HCT116 (cell line): ENCODE data around the gene SEL1L3. TPM values are rescaled to one million over a fixed set of nuclear protein-coding genes. Genes with fewer than 3 reads are reported as not detected.

Source experiments
- ATAC-seq: fragments of 200-7000 bp; cut with Tn5 transposase; 2 replicates; pipeline ENCODE4 v1.9.1; 2020; ENCODE audit warnings: mild to moderate bottlenecking, moderate library complexity
- BruUV-seq: library from RNA; stranded (reverse); fragments of 400-500 nt; replicated peaks from 2 replicates; lab custom pipeline; 2021; lab: Mats Ljungman, UMichigan
- CTCF ChIA-PET: fragments of 300-600 bp; sonication (Branson Sonifier 250); formaldehyde crosslinking; loops from one replicate; lab custom pipeline; 2021; ENCODE audit warnings: antibody characterized with exemption; lab: Charles Lee
- POLR2A ChIA-PET: fragments of 300-600, 350-600 bp; sonication (Branson Sonifier 250); formaldehyde crosslinking; loops from one replicate; lab custom pipeline; 2021; ENCODE audit warnings: antibody characterized with exemption; lab: Charles Lee
- RAD21 ChIA-PET, 2 experiments: fragments of 300-600 bp; sonication (Branson Sonifier 250); formaldehyde crosslinking; loops; one replicate each; lab custom pipeline; 2023; ENCODE audit warnings: low total read pairs in 2 of 2; ENCODE audit not compliant: uncharacterized antibody in 2 of 2, unreplicated experiment in 2 of 2, low non-redundant PET in 1 of 2; lab: Charles Lee
- DNase-seq: peaks from one replicate; pipeline ENCODE4 v3.0.0-alpha.2; 2010; ENCODE audit warnings: low read depth, low spot score
- H2AFZ ChIP-seq: fragments of 200-600 bp; shearing (Covaris generic), sonication (generic); 2 replicates; pipeline ENCODE4 v1.6.1; 2017; ENCODE audit warnings: low read depth, mixed run types, mixed read lengths, antibody characterized with exemption, low read length; ENCODE audit not compliant: poor library complexity, severe bottlenecking
- H3K27ac ChIP-seq: 2 replicates; pipeline ENCODE4 v1.5.1; 2012; ENCODE audit warnings: low read depth, low read length
- H3K27me3 ChIP-seq: fragments of 200-600 bp; sonication (generic); 2 replicates; pipeline ENCODE4 v1.6.1; 2016; ENCODE audit warnings: mixed run types, low read length, mixed read lengths; ENCODE audit not compliant: insufficient read depth
- H3K36me3 ChIP-seq, 2 experiments: fragments of 200-500 bp in 1 of 2; fragments of 200-600 bp in 1 of 2; sonication (Bioruptor generic) in 1 of 2; sonication (generic) in 1 of 2; 2 replicates each; pipeline versions ENCODE4 v1.5.1 to v1.6.1; 2014 to 2016; ENCODE audit warnings: low read length in 2 of 2, inconsistent platforms in 1 of 2, mixed read lengths in 1 of 2, mixed run types in 1 of 2; ENCODE audit not compliant: insufficient read depth in 2 of 2, control insufficient read depth in 1 of 2
- H3K4me1 ChIP-seq, 2 experiments: fragments of 200-600 bp in 1 of 2; sonication (generic) in 1 of 2; 2 replicates each; pipeline versions ENCODE4 v1.5.1 to v1.6.1; 2012 to 2017; ENCODE audit warnings: low read length in 2 of 2, inconsistent platforms in 1 of 2, mild to moderate bottlenecking in 1 of 2, mixed read lengths in 1 of 2, mixed run types in 1 of 2, moderate library complexity in 1 of 2; ENCODE audit not compliant: insufficient read depth in 2 of 2, control insufficient read depth in 1 of 2
- H3K4me2 ChIP-seq: fragments of 200-600 bp; sonication (generic); 2 replicates; pipeline ENCODE4 v1.6.1; 2017; ENCODE audit warnings: mixed run types, low read length, mixed read lengths
- H3K4me3 ChIP-seq, 2 experiments: fragments of 200-600 bp in 1 of 2; sonication (generic) in 1 of 2; replicated peaks in 1 of 2; 2 replicates each; pipeline ENCODE4 v1.5.1; 2011 to 2016; ENCODE audit warnings: low read length in 2 of 2, control low read depth in 1 of 2, low read depth in 1 of 2, mild to moderate bottlenecking in 1 of 2, mixed read lengths in 1 of 2, mixed run types in 1 of 2
- H3K79me2 ChIP-seq: fragments of 200-600 bp; sonication (generic); 2 replicates; pipeline ENCODE4 v1.6.1; 2017; ENCODE audit warnings: mild to moderate bottlenecking, mixed run types, low read length, moderate library complexity, mixed read lengths; ENCODE audit not compliant: insufficient read depth
- H3K9ac ChIP-seq: fragments of 200-600 bp; sonication (generic); 2 replicates; pipeline ENCODE4 v1.6.1; 2016; ENCODE audit warnings: low read length, mixed read lengths
- H3K9me2 ChIP-seq: fragments of 200-600 bp; sonication (generic), shearing (Covaris generic); 2 replicates; pipeline ENCODE4 v1.6.1; 2017; ENCODE audit warnings: mixed run types, mild to moderate bottlenecking, moderate library complexity; ENCODE audit not compliant: insufficient read depth
- H3K9me3 ChIP-seq, 2 experiments: fragments of 200-500 bp in 1 of 2; fragments of 200-600 bp in 1 of 2; sonication (Bioruptor generic) in 1 of 2; sonication (generic) in 1 of 2; 2 replicates each; pipeline ENCODE4 v1.6.1; 2014 to 2017; ENCODE audit warnings: low read length in 2 of 2, mixed read lengths in 2 of 2, inconsistent platforms in 1 of 2, low read depth in 1 of 2, mild to moderate bottlenecking in 1 of 2, mixed run types in 1 of 2, moderate library complexity in 1 of 2; ENCODE audit not compliant: control insufficient read depth in 1 of 2, insufficient read depth in 1 of 2
- H4K20me1 ChIP-seq: fragments of 200-600 bp; sonication (generic), shearing (Covaris generic); 2 replicates; pipeline ENCODE4 v1.6.1; 2017; ENCODE audit warnings: mixed run types, mild to moderate bottlenecking, moderate library complexity; ENCODE audit not compliant: insufficient read depth
- ATF3 ChIP-seq: IDR thresholded peaks from 2 replicates; pipeline ENCODE4 v1.6.1; 2012
- CBX3 ChIP-seq: IDR thresholded peaks from 2 replicates; pipeline ENCODE4 v1.6.1; 2012; ENCODE audit warnings: low read depth
- ELF1 ChIP-seq: IDR thresholded peaks from 2 replicates; pipeline ENCODE4 v1.6.1; 2012; ENCODE audit warnings: low read depth, borderline replicate concordance
- EZH2 ChIP-seq: fragments of 200-600 bp; sonication (generic); IDR thresholded peaks from 2 replicates; pipeline ENCODE4 v1.6.1; 2017; ENCODE audit warnings: antibody characterized with exemption, mixed run types
- FOSL1 ChIP-seq: IDR thresholded peaks from 2 replicates; pipeline ENCODE4 v1.6.1; 2012; ENCODE audit warnings: low read depth
- POLR2AphosphoS5 ChIP-seq: IDR thresholded peaks from 2 replicates; pipeline ENCODE4 v1.6.1; 2011; ENCODE audit warnings: mild to moderate bottlenecking, low read depth, low read length, moderate library complexity
- RAD21 ChIP-seq: IDR thresholded peaks from 2 replicates; pipeline ENCODE4 v1.6.1; 2012; ENCODE audit warnings: low read depth, mild to moderate bottlenecking
- SIN3A ChIP-seq: IDR thresholded peaks from 2 replicates; pipeline ENCODE4 v1.6.1; 2012; ENCODE audit warnings: low read depth
- SP1 ChIP-seq: IDR thresholded peaks from 2 replicates; pipeline ENCODE4 v1.6.1; 2012; ENCODE audit warnings: low read depth
- SRF ChIP-seq: IDR thresholded peaks from 2 replicates; pipeline ENCODE4 v1.6.1; 2012; ENCODE audit warnings: low read depth
- YY1 ChIP-seq: IDR thresholded peaks from 2 replicates; pipeline ENCODE4 v1.6.1; 2011; ENCODE audit warnings: low read length, low read depth, moderate library complexity, mild to moderate bottlenecking; ENCODE audit not compliant: insufficient replicate concordance; ENCODE audit errors: extremely low read depth
- ZFX ChIP-seq: fragments of 450-650 bp; IDR thresholded peaks from 2 replicates; pipeline ENCODE4 v1.6.1; 2017
- ZNF274 ChIP-seq: fragments of 200-500 bp; sonication (Bioruptor generic); IDR thresholded peaks from 2 replicates; pipeline ENCODE4 v1.6.1; 2014; ENCODE audit warnings: mild to moderate bottlenecking, low read depth, low read length, inconsistent platforms
- intact Hi-C: fragments of 100-400 bp; cut with micrococcal nuclease; formaldehyde crosslinking; loops from 2 replicates; pipeline ENCODE4 v1.10.0; 2022
- total RNA-seq: library from RNA; stranded (reverse); gene quantifications from one replicate; pipeline ENCODE4 v1.2.1, GENCODE V29; 2021; ENCODE audit not compliant: unreplicated experiment
- TF ChIP-seq, protein P1 (sequence below): IDR thresholded peaks from 2 replicates; pipeline ENCODE4 v1.6.1; 2011; ENCODE audit warnings: mild to moderate bottlenecking, low read length, moderate library complexity; ENCODE audit not compliant: insufficient replicate concordance; ENCODE audit errors: extremely low read depth
- TF ChIP-seq, protein P2 (sequence below), 3 experiments: fragments of 200-600 bp in 1 of 3; sonication (generic) in 1 of 3; IDR thresholded peaks in 2 of 3; conservative IDR thresholded peaks in 1 of 3; 2 replicates each; pipeline ENCODE4 v1.5.1; 2012 to 2017; ENCODE audit warnings: low read depth in 2 of 3, low read length in 2 of 3, antibody characterized with exemption in 1 of 3, borderline replicate concordance in 1 of 3, control low read depth in 1 of 3, mild to moderate bottlenecking in 1 of 3, mixed read lengths in 1 of 3, mixed run types in 1 of 3, moderate library complexity in 1 of 3; ENCODE audit not compliant: insufficient read depth in 1 of 3

The SEL1L3 gene
- total RNA-seq, 1 experiment from 2014 or later: 45.0 TPM

GRCh38 chr4:25881193-25881592 lies 18.4 kb upstream of the SEL1L3 start:
- no peak for TF ChIP-seq SRF
- TF ChIP-seq ELF1: no peak
- TF ChIP-seq, protein P1, sequence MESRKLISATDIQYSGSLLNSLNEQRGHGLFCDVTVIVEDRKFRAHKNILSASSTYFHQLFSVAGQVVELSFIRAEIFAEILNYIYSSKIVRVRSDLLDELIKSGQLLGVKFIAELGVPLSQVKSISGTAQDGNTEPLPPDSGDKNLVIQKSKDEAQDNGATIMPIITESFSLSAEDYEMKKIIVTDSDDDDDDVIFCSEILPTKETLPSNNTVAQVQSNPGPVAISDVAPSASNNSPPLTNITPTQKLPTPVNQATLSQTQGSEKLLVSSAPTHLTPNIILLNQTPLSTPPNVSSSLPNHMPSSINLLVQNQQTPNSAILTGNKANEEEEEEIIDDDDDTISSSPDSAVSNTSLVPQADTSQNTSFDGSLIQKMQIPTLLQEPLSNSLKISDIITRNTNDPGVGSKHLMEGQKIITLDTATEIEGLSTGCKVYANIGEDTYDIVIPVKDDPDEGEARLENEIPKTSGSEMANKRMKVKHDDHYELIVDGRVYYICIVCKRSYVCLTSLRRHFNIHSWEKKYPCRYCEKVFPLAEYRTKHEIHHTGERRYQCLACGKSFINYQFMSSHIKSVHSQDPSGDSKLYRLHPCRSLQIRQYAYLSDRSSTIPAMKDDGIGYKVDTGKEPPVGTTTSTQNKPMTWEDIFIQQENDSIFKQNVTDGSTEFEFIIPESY: no peak
- TF ChIP-seq, protein P2, sequence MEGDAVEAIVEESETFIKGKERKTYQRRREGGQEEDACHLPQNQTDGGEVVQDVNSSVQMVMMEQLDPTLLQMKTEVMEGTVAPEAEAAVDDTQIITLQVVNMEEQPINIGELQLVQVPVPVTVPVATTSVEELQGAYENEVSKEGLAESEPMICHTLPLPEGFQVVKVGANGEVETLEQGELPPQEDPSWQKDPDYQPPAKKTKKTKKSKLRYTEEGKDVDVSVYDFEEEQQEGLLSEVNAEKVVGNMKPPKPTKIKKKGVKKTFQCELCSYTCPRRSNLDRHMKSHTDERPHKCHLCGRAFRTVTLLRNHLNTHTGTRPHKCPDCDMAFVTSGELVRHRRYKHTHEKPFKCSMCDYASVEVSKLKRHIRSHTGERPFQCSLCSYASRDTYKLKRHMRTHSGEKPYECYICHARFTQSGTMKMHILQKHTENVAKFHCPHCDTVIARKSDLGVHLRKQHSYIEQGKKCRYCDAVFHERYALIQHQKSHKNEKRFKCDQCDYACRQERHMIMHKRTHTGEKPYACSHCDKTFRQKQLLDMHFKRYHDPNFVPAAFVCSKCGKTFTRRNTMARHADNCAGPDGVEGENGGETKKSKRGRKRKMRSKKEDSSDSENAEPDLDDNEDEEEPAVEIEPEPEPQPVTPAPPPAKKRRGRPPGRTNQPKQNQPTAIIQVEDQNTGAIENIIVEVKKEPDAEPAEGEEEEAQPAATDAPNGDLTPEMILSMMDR (IDR thresholded peaks at IDR 0.05 in 2 of 3, conservative IDR thresholded peaks at IDR 0.05 in 1 of 3; ENCODE audit: borderline replicate concordance in 1 of 3, insufficient read depth in 1 of 3, low read depth in 2 of 3, low read length in 2 of 3): no peak
- no peak for TF ChIP-seq YY1
- no peak for TF ChIP-seq CBX3
- TF ChIP-seq POLR2AphosphoS5: no peak
- TF ChIP-seq ZFX: no peak
- TF ChIP-seq RAD21: no peak
- no peak for TF ChIP-seq SP1
- TF ChIP-seq FOSL1: no peak
- no peak for TF ChIP-seq SIN3A
- TF ChIP-seq EZH2: no peak
- TF ChIP-seq ATF3: no peak
- TF ChIP-seq ZNF274: no peak
- Histone ChIP-seq H3K9me3 (no peaks in the 10 kb centered on the region), H3K4me3 (no peak overlapping the region), H3K36me3 (no peaks in the 10 kb centered on the region), H3K4me2 (no peak overlapping the region), H3K4me1 (no peaks in the 10 kb centered on the region), H3K27me3 (no peaks in the 10 kb centered on the region), H3K9ac (no peak overlapping the region), H3K27ac (no peak overlapping the region), H4K20me1 (no peaks in the 10 kb centered on the region), H2AFZ (no peak overlapping the region), H3K79me2 (no peaks in the 10 kb centered on the region), H3K9me2 (no peaks in the 10 kb centered on the region)
- intact Hi-C loops: no loop called here
- DNase-seq: no peak
- CTCF ChIA-PET: no interaction called here
- BruUV-seq: no TSS peak
- POLR2A ChIA-PET: no interaction called here
- ATAC-seq: no peak
- RAD21 ChIA-PET: no interaction called here
